IMR-90 (cell line): Measurements from ENCODE around the gene MYO7B. TPM values are rescaled to one million over a fixed set of nuclear protein-coding genes. Genes with fewer than 3 reads are reported as not detected.

ENCODE experiments used
- ATAC-seq: fragments of 200-7000 bp; cut with Tn5 transposase; 2 replicates; pipeline ENCODE4 v1.9.1; 2020; ENCODE audit warnings: low read depth, mild to moderate bottlenecking, moderate library complexity
- BruUV-seq: library from RNA; stranded (reverse); fragments of 400-500 nt; replicated peaks from 2 replicates; lab custom pipeline; 2021; lab: Mats Ljungman, UMichigan
- CTCF ChIA-PET: fragments of 300-600 bp; formaldehyde crosslinking; extraction: SDS; loops from one replicate; lab custom pipeline; 2021; ENCODE audit warnings: antibody characterized with exemption; lab: Yijun Ruan, JAX
- POLR2A ChIA-PET: fragments of 300-600 bp; sonication (Branson Sonifier 250); formaldehyde crosslinking; loops from one replicate; lab custom pipeline; 2022; ENCODE audit warnings: antibody characterized with exemption; ENCODE audit not compliant: unreplicated experiment; lab: Charles Lee
- DNase-seq: peaks from one replicate; pipeline ENCODE4 v3.0.0; 2013
- H2AFZ ChIP-seq: replicated peaks from 2 replicates; pipeline ENCODE3; 2013; ENCODE audit warnings: low read length, mild to moderate bottlenecking; ENCODE audit not compliant: poor library complexity
- H2AK5ac ChIP-seq: 2 replicates; pipeline ENCODE4 v1.6.1; 2013; ENCODE audit warnings: low read depth, low read length, inconsistent platforms
- H2AK9ac ChIP-seq: replicated peaks from 2 replicates; pipeline ENCODE3; 2013; ENCODE audit warnings: mild to moderate bottlenecking, low read depth, low read length, moderate library complexity; ENCODE audit not compliant: poor library complexity
- H2BK120ac ChIP-seq: 2 replicates; pipeline ENCODE4 v1.6.1; 2013; ENCODE audit warnings: low read depth, low read length, inconsistent platforms
- H2BK15ac ChIP-seq: 3 replicates; pipeline ENCODE4 v1.6.1; 2013; ENCODE audit warnings: low read depth, low read length, inconsistent platforms
- H2BK20ac ChIP-seq: 2 replicates; pipeline ENCODE4 v1.6.1; 2013; ENCODE audit warnings: low read depth, mild to moderate bottlenecking, inconsistent platforms, low read length, moderate library complexity
- H2BK5ac ChIP-seq: 2 replicates; pipeline ENCODE4 v1.6.1; 2013; ENCODE audit warnings: mild to moderate bottlenecking, low read depth, low read length, inconsistent platforms; ENCODE audit not compliant: poor library complexity, severe bottlenecking
- H3K14ac ChIP-seq: replicated peaks from 2 replicates; pipeline ENCODE4 v1.6.1; 2013; ENCODE audit warnings: low read depth, low read length, inconsistent platforms
- H3K18ac ChIP-seq: 2 replicates; pipeline ENCODE4 v1.6.1; 2013; ENCODE audit warnings: low read depth, low read length, control low read depth
- H3K23ac ChIP-seq: 2 replicates; pipeline ENCODE4 v1.6.1; 2013; ENCODE audit warnings: low read depth, low read length, inconsistent platforms
- H3K27ac ChIP-seq: 2 replicates; pipeline ENCODE4 v1.5.1; 2013; ENCODE audit warnings: mild to moderate bottlenecking, control low read depth, low read length; ENCODE audit not compliant: insufficient read depth
- H3K27me3 ChIP-seq: 2 replicates; pipeline ENCODE4 v1.6.1; 2013; ENCODE audit warnings: low read length; ENCODE audit not compliant: control insufficient read depth, insufficient read depth
- H3K36me3 ChIP-seq: 2 replicates; pipeline ENCODE4 v1.6.1; 2013; ENCODE audit warnings: low read length, mixed read lengths; ENCODE audit not compliant: control insufficient read depth, insufficient read depth
- H3K4ac ChIP-seq: 2 replicates; pipeline ENCODE4 v1.6.1; 2013; ENCODE audit warnings: low read depth, low read length, inconsistent platforms
- H3K4me1 ChIP-seq: 2 replicates; pipeline ENCODE4 v1.6.1; 2013; ENCODE audit warnings: low read length, mixed read lengths; ENCODE audit not compliant: control insufficient read depth, insufficient read depth
- H3K4me2 ChIP-seq: 2 replicates; pipeline ENCODE4 v1.6.1; 2013; ENCODE audit warnings: low read depth, mild to moderate bottlenecking, control low read depth, low read length, moderate library complexity
- H3K4me3 ChIP-seq: 2 replicates; pipeline ENCODE4 v1.5.1; 2013; ENCODE audit warnings: low read depth, mild to moderate bottlenecking, control low read depth, low read length, moderate library complexity; ENCODE audit not compliant: insufficient read depth
- H3K56ac ChIP-seq: 2 replicates; pipeline ENCODE4 v1.6.1; 2013; ENCODE audit warnings: low read length, inconsistent platforms; ENCODE audit not compliant: insufficient read depth; ENCODE audit errors: extremely low read depth
- H3K79me1 ChIP-seq, 2 experiments: 2 replicates each; pipeline ENCODE4 v1.6.1; 2013; ENCODE audit warnings: low read length in 2 of 2, inconsistent platforms in 1 of 2, low read depth in 1 of 2
- H3K9ac ChIP-seq: 2 replicates; pipeline ENCODE4 v1.6.1; 2013; ENCODE audit warnings: low read depth, low read length, control low read depth
- H3K9me1 ChIP-seq: 2 replicates; pipeline ENCODE4 v1.6.1; 2013; ENCODE audit warnings: low read length, inconsistent platforms; ENCODE audit not compliant: insufficient read depth
- H3K9me3 ChIP-seq: 2 replicates; pipeline ENCODE4 v1.6.1; 2013; ENCODE audit warnings: low read length; ENCODE audit not compliant: control insufficient read depth, insufficient read depth
- H4K20me1 ChIP-seq: 2 replicates; pipeline ENCODE4 v1.6.1; 2013; ENCODE audit warnings: low read length, inconsistent platforms; ENCODE audit not compliant: insufficient read depth
- H4K5ac ChIP-seq: 2 replicates; pipeline ENCODE4 v1.6.1; 2013; ENCODE audit warnings: mild to moderate bottlenecking, low read depth, low read length, control low read depth
- H4K8ac ChIP-seq, 2 experiments: 2 replicates each; pipeline ENCODE4 v1.6.1; 2013; ENCODE audit warnings: low read depth in 2 of 2, low read length in 2 of 2, control low read depth in 1 of 2, inconsistent platforms in 1 of 2
- H4K91ac ChIP-seq: 2 replicates; pipeline ENCODE4 v1.6.1; 2013; ENCODE audit warnings: low read depth, low read length, inconsistent platforms; ENCODE audit not compliant: insufficient read depth
- BHLHE40 ChIP-seq: fragments of 150-350 bp; IDR thresholded peaks from 2 replicates; pipeline ENCODE4 v1.6.1; 2016; ENCODE audit warnings: mild to moderate bottlenecking, low read depth, low read length
- CEBPB ChIP-seq: IDR thresholded peaks from 2 replicates; pipeline ENCODE4 v1.6.1; 2012; ENCODE audit warnings: low read depth, low read length, improper control_type of control experiment
- CHD1 ChIP-seq: IDR thresholded peaks from 2 replicates; pipeline ENCODE4 v1.6.1; 2012; ENCODE audit warnings: low read depth, low read length, improper control_type of control experiment
- ELK1 ChIP-seq: fragments of 150-350 bp; IDR thresholded peaks from 2 replicates; pipeline ENCODE4 v1.6.1; 2016; ENCODE audit warnings: low read depth, mild to moderate bottlenecking, low read length, moderate library complexity, borderline replicate concordance
- FOS ChIP-seq: fragments of 150-350 bp; IDR thresholded peaks from 2 replicates; pipeline ENCODE4 v1.6.1; 2016; ENCODE audit warnings: low read depth, low read length
- MAZ ChIP-seq: IDR thresholded peaks from 2 replicates; pipeline ENCODE4 v1.6.1; 2012; ENCODE audit warnings: low read depth, mild to moderate bottlenecking, low read length, improper control_type of control experiment, moderate library complexity, borderline replicate concordance
- MXI1 ChIP-seq: IDR thresholded peaks from 2 replicates; pipeline ENCODE4 v1.6.1; 2012; ENCODE audit warnings: low read depth, mild to moderate bottlenecking, low read length, moderate library complexity, borderline replicate concordance
- RAD21 ChIP-seq: IDR thresholded peaks from 2 replicates; pipeline ENCODE4 v1.6.1; 2012; ENCODE audit warnings: low read length, improper control_type of control experiment
- WGBS, 2 experiments: methylation state at CpG; one replicate each; pipeline versions ENCODE4 v1.1.5 to v1.1.7; 2013; ENCODE audit warnings: missing lambda C conversion rate in 2 of 2; ENCODE audit not compliant: insufficient read length in 1 of 2; ENCODE audit errors: extremely low coverage in 2 of 2; 5-methylcytosine and 5-hydroxymethylcytosine counted together
- dilution Hi-C: fragments of 300-500 bp; cut with HindIII; formaldehyde crosslinking; loops from one replicate; pipeline ENCODE4 v1.14.3; 2018; ENCODE audit warnings: low sequenced_read_pairs; ENCODE audit not compliant: unreplicated experiment
- in situ Hi-C: fragments of 300-500 bp; cut with MboI; formaldehyde crosslinking; loops from 3 replicates; pipeline ENCODE4 v1.14.3; 2019; ENCODE audit warnings: low sequenced_read_pairs, inconsistent platforms, mixed read lengths
- intact Hi-C: fragments of 100-400 bp; cut with micrococcal nuclease; formaldehyde crosslinking; loops from 2 replicates; pipeline ENCODE4 v1.10.0; 2022
- polyA plus RNA-seq, 3 experiments: library from polyadenylated mRNA; depleted of rRNA; stranded (reverse); fragments of >200 nt; gene quantifications; 2 replicates each; pipeline ENCODE4 v1.2.3, GENCODE V29; 2012; ENCODE audit warnings: low replicate concordance in 1 of 3
- total RNA-seq: library from RNA; depleted of rRNA; stranded (reverse); fragments of >200 nt; gene quantifications from 2 replicates; pipeline ENCODE4 v1.2.3, GENCODE V29; 2012

Gene MYO7B
- total and polyA plus RNA-seq, 2 of the 4 experiments (the other 2 are of a cell fraction): 0.18 to 0.46 TPM

DNA sequence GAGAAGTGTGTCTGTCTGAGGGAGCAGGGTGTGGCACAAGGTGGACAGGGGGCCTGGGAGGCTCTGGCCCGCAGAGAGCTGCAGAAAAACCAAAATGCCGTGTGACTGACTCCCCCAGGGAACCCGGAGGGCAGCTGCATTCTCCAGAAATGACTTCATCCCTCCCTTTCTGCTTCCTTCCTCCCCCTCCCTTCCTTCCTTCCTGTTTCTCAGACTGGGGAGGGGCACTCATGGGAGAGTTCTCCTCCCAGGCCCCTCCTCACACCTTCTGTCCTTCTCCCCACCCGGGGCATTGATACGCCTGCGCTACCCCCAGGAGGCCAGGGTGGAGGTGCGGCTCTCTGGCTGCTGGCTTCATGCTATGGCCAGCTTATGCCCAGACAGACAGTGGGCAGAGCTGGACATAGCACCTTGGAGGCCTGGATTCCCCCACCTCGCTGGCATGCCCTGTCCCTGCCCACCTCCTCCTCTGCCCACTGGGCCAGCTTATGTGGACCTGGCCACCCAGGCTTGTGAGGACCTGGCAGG lies 102.3 kb downstream of the MYO7B start:
- peak overlapping the region; percentile 86 to 89 for H4K8ac ChIP-seq
- H3K27me3 ChIP-seq: no peaks in the 10 kb centered on the region
- no peak overlapping the region for H3K4me3 ChIP-seq
- peak overlapping the region; percentile 98 for H2AK9ac ChIP-seq
- WGBS, 2 experiments: 0% methylated on average over 1 of the region's 8 CpGs; no CpG with 5 or more reads in 1 of the 2 experiments
- CTCF ChIA-PET: interaction anchor here (0.6 to 1.7 kb wide), 3 partner anchors 12 to 180 kb away, joined by 3 to 6 read pairs (median 5); no protein-coding TSS in a partner anchor
- in situ Hi-C loops (no loop called here), intact Hi-C loops (no loop called here), dilution Hi-C loops (no loop called here)
- H3K27ac ChIP-seq: peak overlapping the region; percentile 82
- peaks cover 0 to 11% of the 10 kb centered on the region in 2 experiments; a peak in 1 of 4 replicates for H3K79me1 ChIP-seq
- peaks cover 2% of the 10 kb centered on the region; the same call in 1 of the 2 replicates for H3K36me3 ChIP-seq
- DNase-seq (peak; percentile 77), ATAC-seq (peak; percentile 85)
- H3K4me1 ChIP-seq: peaks cover 14% of the 10 kb centered on the region
- peak overlapping the region; percentile 91 for H3K18ac ChIP-seq
- TF ChIP-seq MAZ: peak; percentile 95
- TF ChIP-seq CEBPB: no peak
- no peak for TF ChIP-seq FOS
- TF ChIP-seq BHLHE40: no peak
- TF ChIP-seq ELK1: no peak
- TF ChIP-seq RAD21: no peak
- no peak for TF ChIP-seq MXI1
- TF ChIP-seq CHD1: no peak
- peak overlapping the region; percentile 99 for H4K5ac ChIP-seq
- H2BK20ac ChIP-seq: peak overlapping the region; percentile 96
- H4K20me1 ChIP-seq: no peaks in the 10 kb centered on the region; the same call in 1 of the 2 replicates
- POLR2A ChIA-PET: interaction anchor here (0.6 kb wide), 1 partner anchor 10 kb away, joined by 3 read pairs; no protein-coding TSS in a partner anchor
- H4K91ac ChIP-seq: peak overlapping the region; percentile 97
- H3K23ac ChIP-seq: peak overlapping the region; percentile 94
- H2BK15ac ChIP-seq: peak overlapping the region; percentile 62; the same call in 1 of the 3 replicates
- H3K4ac ChIP-seq: peak overlapping the region; percentile 98
- peak overlapping the region; percentile 24; the same call in 1 of the 2 replicates for H3K9ac ChIP-seq
- H2AFZ ChIP-seq: peak overlapping the region; percentile 92
- peak overlapping the region; percentile 99 for H2BK120ac ChIP-seq
- H2BK5ac ChIP-seq: peak overlapping the region; percentile 96
- peak overlapping the region; percentile 98 for H3K14ac ChIP-seq
- H3K9me1 ChIP-seq: peaks cover 12% of the 10 kb centered on the region
- no TSS peak for BruUV-seq
- H2AK5ac ChIP-seq: peak overlapping the region; percentile 97
- no peaks in the 10 kb centered on the region for H3K9me3 ChIP-seq
- peak overlapping the region; percentile 24; the same call in 1 of the 2 replicates for H3K56ac ChIP-seq
- no peak overlapping the region for H3K4me2 ChIP-seq
